GM12878 (cell line): Measurements from ENCODE around the gene MATN4. TPM values are rescaled to one million over a fixed set of nuclear protein-coding genes. Genes with fewer than 3 reads are reported as not detected.

Experiments used
- ATF7 ChIP-seq: fragments of 450-650 bp; IDR thresholded peaks from 2 replicates; pipeline ENCODE4 v1.6.1; 2016; ENCODE audit warnings: low read depth, mild to moderate bottlenecking
- BCL11A ChIP-seq: IDR thresholded peaks from 2 replicates; pipeline ENCODE4 v1.6.1; 2011; ENCODE audit warnings: low read depth, low read length
- ETV6 ChIP-seq, 2 experiments: fragments of 450-650 bp in 1 of 2; IDR thresholded peaks in 1 of 2; conservative IDR thresholded peaks in 1 of 2; 2 replicates each; pipeline ENCODE4 v1.6.1; 2014; ENCODE audit warnings: antibody characterized with exemption in 1 of 2, borderline replicate concordance in 1 of 2, low read depth in 1 of 2, mild to moderate bottlenecking in 1 of 2, moderate library complexity in 1 of 2
- EZH2 ChIP-seq: IDR thresholded peaks from 2 replicates; pipeline ENCODE4 v1.6.1; 2012; ENCODE audit warnings: low read depth, mild to moderate bottlenecking, control low read depth, inconsistent platforms, low read length, borderline replicate concordance; ENCODE audit not compliant: control insufficient read depth
- HDAC6 ChIP-seq: fragments of 200-600 bp; sonication (generic); IDR thresholded peaks from one replicate; pipeline ENCODE4 v1.8.0; 2017; ENCODE audit warnings: antibody characterized with exemption; ENCODE audit not compliant: unreplicated experiment
- MXI1 ChIP-seq: fragments of 150-350 bp; IDR thresholded peaks from 2 replicates; pipeline ENCODE4 v1.6.1; 2011; ENCODE audit warnings: low read depth, mild to moderate bottlenecking, inconsistent platforms, low read length, improper control_type of control experiment
- POLR2AphosphoS2 ChIP-seq: IDR thresholded peaks from 2 replicates; pipeline ENCODE4 v1.6.1; 2011; ENCODE audit warnings: low read depth, mild to moderate bottlenecking, low read length, improper control_type of control experiment, moderate library complexity
- POLR2AphosphoS5 ChIP-seq: IDR thresholded peaks from 2 replicates; pipeline ENCODE4 v1.6.1; 2011; ENCODE audit warnings: mild to moderate bottlenecking, low read length, inconsistent platforms
- RB1 ChIP-seq: fragments of 450-650 bp; formaldehyde crosslinking; IDR thresholded peaks from 2 replicates; pipeline ENCODE4 v1.6.1; 2017; ENCODE audit warnings: mild to moderate bottlenecking, borderline replicate concordance
- SREBF1 ChIP-seq: IDR thresholded peaks from 2 replicates; pipeline ENCODE4 v1.6.1; 2012; ENCODE audit warnings: mild to moderate bottlenecking, low read length
- polyA plus RNA-seq, 11 experiments: library from polyadenylated mRNA; depleted of rRNA in 4 of 11; unstranded in 6 of 11; stranded (reverse) in 5 of 11; fragments of >200 nt; fragmentation: Nextera tagmentation in 4 of 11; fragmentation: Illumina TruSeq in 1 of 11; extraction: Ambion mirVana in 4 of 11; extraction: Trizol in 1 of 11; gene quantifications; 1 replicate in 1 of 11; 2 replicates in 10 of 11; pipeline versions ENCODE4 v1.2.1 to v1.2.3, GENCODE V29; 2011 to 2016; ENCODE audit warnings: inconsistent platforms in 2 of 11, missing spikeins in 2 of 11, low read depth in 1 of 11
- total RNA-seq, 4 experiments: library from RNA; depleted of rRNA in 3 of 4; stranded (reverse); fragments of >200 nt in 3 of 4; fragmentation: Illumina TruSeq in 1 of 4; extraction: Trizol in 1 of 4; gene quantifications; 2 replicates each; pipeline versions ENCODE4 v1.2.1 to v1.2.3, GENCODE V29; 2013 to 2021
- TF ChIP-seq, protein P1 (sequence below): IDR thresholded peaks from 2 replicates; pipeline ENCODE4 v1.6.1; 2012; ENCODE audit warnings: mild to moderate bottlenecking, low read depth, low read length
- TF ChIP-seq, protein P2 (sequence below): IDR thresholded peaks from 2 replicates; pipeline ENCODE4 v1.6.1; 2011; ENCODE audit warnings: low read depth, mild to moderate bottlenecking, low read length, moderate library complexity, borderline replicate concordance; ENCODE audit errors: extremely low read depth

The MATN4 gene
- total and polyA plus RNA-seq, 10 of the 15 experiments (the other 5 are each of a cell fraction or from before 2014, with no cell fraction given), result 0.10 to 0.15 TPM; not detected in 8

DNA sequence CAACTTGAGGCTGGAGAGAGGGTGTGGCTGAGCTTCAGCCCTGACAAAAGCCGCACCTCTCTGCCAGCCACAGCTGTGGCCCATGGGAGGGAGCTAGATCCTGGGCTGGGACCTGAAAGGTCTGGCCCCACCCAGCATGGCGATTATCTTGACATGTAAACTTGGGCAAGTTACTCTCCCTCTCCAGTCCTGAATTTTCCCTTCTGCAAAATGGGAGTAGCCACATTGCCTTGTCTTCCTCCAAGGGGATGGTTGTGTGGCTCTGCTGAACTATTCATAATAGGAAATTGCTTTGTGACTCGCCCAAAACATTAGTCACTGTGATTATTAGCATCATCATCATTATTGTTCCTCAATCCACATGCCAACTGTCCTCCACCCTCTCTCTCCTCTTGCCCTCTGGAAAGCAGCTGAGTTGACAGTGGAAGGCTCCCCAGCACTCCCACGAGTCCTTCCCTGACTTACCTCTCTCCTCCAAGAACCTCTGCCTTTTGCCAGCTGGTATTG lies 24.5 kb downstream of the MATN4 start (continued):
- TF ChIP-seq, protein P1, sequence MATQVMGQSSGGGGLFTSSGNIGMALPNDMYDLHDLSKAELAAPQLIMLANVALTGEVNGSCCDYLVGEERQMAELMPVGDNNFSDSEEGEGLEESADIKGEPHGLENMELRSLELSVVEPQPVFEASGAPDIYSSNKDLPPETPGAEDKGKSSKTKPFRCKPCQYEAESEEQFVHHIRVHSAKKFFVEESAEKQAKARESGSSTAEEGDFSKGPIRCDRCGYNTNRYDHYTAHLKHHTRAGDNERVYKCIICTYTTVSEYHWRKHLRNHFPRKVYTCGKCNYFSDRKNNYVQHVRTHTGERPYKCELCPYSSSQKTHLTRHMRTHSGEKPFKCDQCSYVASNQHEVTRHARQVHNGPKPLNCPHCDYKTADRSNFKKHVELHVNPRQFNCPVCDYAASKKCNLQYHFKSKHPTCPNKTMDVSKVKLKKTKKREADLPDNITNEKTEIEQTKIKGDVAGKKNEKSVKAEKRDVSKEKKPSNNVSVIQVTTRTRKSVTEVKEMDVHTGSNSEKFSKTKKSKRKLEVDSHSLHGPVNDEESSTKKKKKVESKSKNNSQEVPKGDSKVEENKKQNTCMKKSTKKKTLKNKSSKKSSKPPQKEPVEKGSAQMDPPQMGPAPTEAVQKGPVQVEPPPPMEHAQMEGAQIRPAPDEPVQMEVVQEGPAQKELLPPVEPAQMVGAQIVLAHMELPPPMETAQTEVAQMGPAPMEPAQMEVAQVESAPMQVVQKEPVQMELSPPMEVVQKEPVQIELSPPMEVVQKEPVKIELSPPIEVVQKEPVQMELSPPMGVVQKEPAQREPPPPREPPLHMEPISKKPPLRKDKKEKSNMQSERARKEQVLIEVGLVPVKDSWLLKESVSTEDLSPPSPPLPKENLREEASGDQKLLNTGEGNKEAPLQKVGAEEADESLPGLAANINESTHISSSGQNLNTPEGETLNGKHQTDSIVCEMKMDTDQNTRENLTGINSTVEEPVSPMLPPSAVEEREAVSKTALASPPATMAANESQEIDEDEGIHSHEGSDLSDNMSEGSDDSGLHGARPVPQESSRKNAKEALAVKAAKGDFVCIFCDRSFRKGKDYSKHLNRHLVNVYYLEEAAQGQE, result no peak
- TF ChIP-seq, protein P2, sequence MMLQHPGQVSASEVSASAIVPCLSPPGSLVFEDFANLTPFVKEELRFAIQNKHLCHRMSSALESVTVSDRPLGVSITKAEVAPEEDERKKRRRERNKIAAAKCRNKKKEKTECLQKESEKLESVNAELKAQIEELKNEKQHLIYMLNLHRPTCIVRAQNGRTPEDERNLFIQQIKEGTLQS, result no peak
- TF ChIP-seq POLR2AphosphoS2 (no peak), POLR2AphosphoS5 (no peak), HDAC6 (no peak), BCL11A (no peak), ATF7 (no peak), ETV6 (conservative IDR thresholded peaks at IDR 0.05 in 1 of 2, IDR thresholded peaks at IDR 0.05 in 1 of 2; ENCODE audit: borderline replicate concordance in 1 of 2, low read depth in 1 of 2) (no peak), RB1 (no peak), MXI1 (no peak), EZH2 (no peak), SREBF1 (no peak)
